Suprapubic skin (tissue), 4 donors: Measurements from ENCODE around the gene UBE2L3. TPM values are rescaled to one million over a fixed set of nuclear protein-coding genes. Genes with fewer than 3 reads are reported as not detected.
A peak's percentile ranks its signal among the peaks of the same experiment; 100 is the strongest.
"Not testable (repeated sequence)": the region's sequence is repeated elsewhere in the genome, so short reads cannot be mapped to it uniquely, and the experiment has no call there.

Experiments
- DNase-seq, 2 donors: peaks; one replicate each; pipeline ENCODE4 v3.0.0-alpha.2; 2019; ENCODE audit warnings: low spot score in 2 of 2
- H3K27ac ChIP-seq: fragments of 200-600 bp; sonication (generic); one replicate; pipeline ENCODE4 v1.5.1; 2019
- H3K27me3 ChIP-seq: fragments of 200-600 bp; sonication (generic); one replicate; pipeline ENCODE4 v1.5.1; 2019
- H3K36me3 ChIP-seq: fragments of 200-600 bp; sonication (generic); one replicate; pipeline ENCODE4 v1.5.1; 2019
- H3K4me1 ChIP-seq: fragments of 200-600 bp; sonication (generic); one replicate; pipeline ENCODE4 v1.5.1; 2019
- H3K4me3 ChIP-seq: fragments of 200-600 bp; sonication (generic); one replicate; pipeline ENCODE4 v1.5.1; 2019; ENCODE audit warnings: mild to moderate bottlenecking
- H3K9me3 ChIP-seq: fragments of 200-600 bp; sonication (generic); one replicate; pipeline ENCODE4 v1.5.1; 2019
- CTCF ChIP-seq, 2 donors: fragments of 200-600 bp in 1 of 2; fragments of 450-650 bp in 1 of 2; sonication (generic) in 1 of 2; IDR thresholded peaks; one replicate each; pipeline ENCODE4 v1.5.1; 2016 to 2019; ENCODE audit warnings: antibody characterized with exemption in 2 of 2, mild to moderate bottlenecking in 1 of 2, moderate library complexity in 1 of 2
- EP300 ChIP-seq: sonication (generic); formaldehyde crosslinking; IDR thresholded peaks from one replicate; pipeline ENCODE4 v1.6.1; 2017; ENCODE audit warnings: antibody characterized with exemption
- POLR2A ChIP-seq, 2 donors: fragments of 450-650 bp; IDR thresholded peaks; one replicate each; pipeline ENCODE4 v1.6.1; 2017; ENCODE audit warnings: antibody characterized with exemption in 2 of 2, mild to moderate bottlenecking in 2 of 2, moderate library complexity in 2 of 2
- POLR2AphosphoS5 ChIP-seq, 3 donors: sonication (generic); formaldehyde crosslinking; IDR thresholded peaks; one replicate each; pipeline ENCODE4 v1.6.1; 2017; ENCODE audit warnings: antibody characterized with exemption in 3 of 3
- WGBS: methylation state at CpG from one replicate; pipeline ENCODE4 v1.1.5; 2018; 5-methylcytosine and 5-hydroxymethylcytosine counted together
- total RNA-seq, 4 donors: library from RNA; depleted of rRNA; stranded (reverse); fragments of >200 nt; gene quantifications; one replicate each; pipeline ENCODE4 v1.1.0, GENCODE V29; 2016

UBE2L3 gene
- total RNA-seq, 4 donors from 2014 or later, result 28.6 to 52.2 (median 48.1) TPM

GRCh38 chr22:21559345-21560125 lies 8.0 kb upstream of the UBE2L3 start:
- not testable (repeated sequence) for H3K27ac ChIP-seq, H3K4me3 ChIP-seq, H3K4me1 ChIP-seq, H3K27me3 ChIP-seq, H3K36me3 ChIP-seq, H3K9me3 ChIP-seq
- WGBS, result no CpG with 5 or more reads among the region's 10 CpGs
- peak; percentile 1 to 49 for DNase-seq

GRCh38 chr22:21560657-21561056 lies 6.9 kb upstream of the UBE2L3 start:
- H3K9me3 ChIP-seq, DNase-seq: not testable (repeated sequence)

GRCh38 chr22:21563912-21564311 lies 3.6 kb upstream of the UBE2L3 start:
- no peaks in the 10 kb centered on the region for H3K36me3 ChIP-seq
- 97% methylated on average over 8 of the region's 8 CpGs for WGBS
- TF ChIP-seq POLR2A (IDR thresholded peaks at IDR 0.05) (no peak), CTCF (IDR thresholded peaks at IDR 0.05) (no peak), EP300 (no peak), POLR2AphosphoS5 (IDR thresholded peaks at IDR 0.05) (no peak)

More at GRCh38 chr22:21560657-21561056, 6.9 kb upstream of the UBE2L3 start:
- H3K27me3 ChIP-seq, H3K4me1 ChIP-seq, H3K36me3 ChIP-seq, H3K27ac ChIP-seq, H3K4me3 ChIP-seq: not testable (repeated sequence)
- 18% methylated on average over 1 of the region's 3 CpGs for WGBS

GRCh38 chr22:21564411-21564810 lies 3.1 kb upstream of the UBE2L3 start:
- DNase-seq, result no peak
- no peaks in the 10 kb centered on the region for H3K36me3 ChIP-seq
- H3K9me3 ChIP-seq, result no peaks in the 10 kb centered on the region
- TF ChIP-seq POLR2AphosphoS5 (IDR thresholded peaks at IDR 0.05) (no peak), POLR2A (IDR thresholded peaks at IDR 0.05) (no peak), EP300 (no peak), CTCF (IDR thresholded peaks at IDR 0.05) (no peak)
- peaks cover 12% of the 10 kb centered on the region for H3K4me1 ChIP-seq
- WGBS, result 81% methylated on average over 6 of the region's 6 CpGs
- H3K4me3 ChIP-seq, result no peak overlapping the region
- H3K27ac ChIP-seq, result no peak overlapping the region
- H3K27me3 ChIP-seq, result no peaks in the 10 kb centered on the region

More at GRCh38 chr22:21563912-21564311, 3.6 kb upstream of the UBE2L3 start:
- H3K9me3 ChIP-seq, result no peaks in the 10 kb centered on the region
- H3K27ac ChIP-seq, result no peak overlapping the region
- no peak overlapping the region for H3K4me3 ChIP-seq
- H3K4me1 ChIP-seq, result peaks cover 7% of the 10 kb centered on the region
- no peaks in the 10 kb centered on the region for H3K27me3 ChIP-seq
- no peak for DNase-seq

- peak overlapping the region; percentile 97 for H3K27ac ChIP-seq
- WGBS, result under 1% methylated on average over 26 of the region's 26 CpGs
- peak overlapping the region; percentile 88 for H3K4me3 ChIP-seq
- DNase-seq, result no peak
- no peaks in the 10 kb centered on the region for H3K27me3 ChIP-seq
- peaks cover 50% of the 10 kb centered on the region for H3K4me1 ChIP-seq
- H3K36me3 ChIP-seq, result no peaks in the 10 kb centered on the region
- TF ChIP-seq EP300 (no peak), POLR2AphosphoS5 (IDR thresholded peaks at IDR 0.05) (no peak), CTCF (IDR thresholded peaks at IDR 0.05) (no peak), POLR2A (IDR thresholded peaks at IDR 0.05) (no peak)
- no peaks in the 10 kb centered on the region for H3K9me3 ChIP-seq
Measured at GRCh38 chr22:21568347-21569075, 997 bp downstream of the UBE2L3 start.

GRCh38 chr22:21569076-21569427 lies 1.5 kb downstream of the UBE2L3 start:
- Histone ChIP-seq H3K27ac (peak overlapping the region; percentile 97), H3K4me3 (peak overlapping the region; percentile 88), H3K4me1 (peaks cover 55% of the 10 kb centered on the region)
- not testable (repeated sequence) for H3K36me3 ChIP-seq, DNase-seq, H3K9me3 ChIP-seq, H3K27me3 ChIP-seq
- WGBS, result 49% methylated on average over 12 of the region's 12 CpGs
